Transverse colon (tissue), 4 donors: ENCODE measurements around the gene SCLY. TPM values are rescaled to one million over a fixed set of nuclear protein-coding genes. Genes with fewer than 3 reads are reported as not detected.
"Not testable (repeated sequence)": the region's sequence is repeated elsewhere in the genome, so short reads cannot be mapped to it uniquely, and the experiment has no call there.

ENCODE experiments used
- DNase-seq: peaks from one replicate; pipeline ENCODE4 v3.0.0-alpha.2; 2019
- H3K27ac ChIP-seq, 4 donors: fragments of 200-600 bp; sonication (generic); 2 replicates each; pipeline ENCODE4 v1.5.1; 2016 to 2018; ENCODE audit warnings: inconsistent platforms in 4 of 4
- H3K27me3 ChIP-seq: fragments of 200-600 bp; sonication (generic); 2 replicates; pipeline ENCODE4 v1.5.1; 2017; ENCODE audit warnings: inconsistent platforms
- H3K36me3 ChIP-seq, 4 donors: fragments of 200-600 bp; sonication (generic); 2 replicates each; pipeline ENCODE4 v1.5.1; 2017 to 2019; ENCODE audit warnings: inconsistent platforms in 4 of 4
- H3K4me1 ChIP-seq, 4 donors: fragments of 200-600 bp; sonication (generic); 2 replicates each; pipeline ENCODE4 v1.5.1; 2017 to 2020; ENCODE audit warnings: inconsistent platforms in 4 of 4
- H3K4me3 ChIP-seq, 4 donors: fragments of 200-600 bp; sonication (generic); 1 replicate in 1 of 4; 2 replicates in 3 of 4; pipeline versions ENCODE4 v1.5.1 to v1.6.1; 2017 to 2019; ENCODE audit warnings: inconsistent platforms in 4 of 4
- H3K9me3 ChIP-seq, 2 donors: fragments of 200-600 bp; sonication (generic); 2 replicates each; pipeline ENCODE4 v1.5.1; 2017 to 2019; ENCODE audit warnings: inconsistent platforms in 2 of 2
- CTCF ChIP-seq, 5 experiments: fragments of 200-600 bp in 3 of 5; fragments of 450-650 bp in 2 of 5; sonication (generic) in 3 of 5; IDR thresholded peaks; 1 replicate in 2 of 5; 2 replicates in 3 of 5; pipeline ENCODE4 v1.5.1; 2016 to 2017; ENCODE audit warnings: antibody characterized with exemption in 5 of 5, inconsistent platforms in 3 of 5, mild to moderate bottlenecking in 2 of 5, moderate library complexity in 1 of 5
- EP300 ChIP-seq: sonication (generic); formaldehyde crosslinking; IDR thresholded peaks from one replicate; pipeline ENCODE4 v1.6.1; 2017; ENCODE audit warnings: antibody characterized with exemption, low read depth
- POLR2A ChIP-seq: fragments of 450-650 bp; IDR thresholded peaks from one replicate; pipeline ENCODE4 v1.6.1; 2016; ENCODE audit warnings: antibody characterized with exemption, mild to moderate bottlenecking, moderate library complexity
- POLR2AphosphoS5 ChIP-seq, 3 donors: sonication (generic); formaldehyde crosslinking; IDR thresholded peaks; one replicate each; pipeline ENCODE4 v1.6.1; 2016; ENCODE audit warnings: antibody characterized with exemption in 3 of 3
- whole genome bisulfite sequencing, 2 donors: methylation state at CpG; one replicate each; pipeline ENCODE4 v1.1.5; 2018; ENCODE audit warnings: low coverage in 1 of 2; 5-methylcytosine and 5-hydroxymethylcytosine counted together
- in situ Hi-C, 4 donors: fragments of 200-750 bp; cut with MboI; loops; one replicate each; pipeline versions ENCODE4 v1.15.0 to v1.15.1; 2017; ENCODE audit warnings: low sequenced_read_pairs in 3 of 4, low pct_ligation_motif_present in 1 of 4, low pct_unique_long_range_greater_than_20kb in 1 of 4
- intact Hi-C: fragments of 100-400 bp; cut with DNase I; formaldehyde crosslinking; loops from one replicate; pipeline ENCODE4 v1.15.1; 2023; ENCODE audit warnings: low total_unique reads
- total RNA-seq, 4 donors: library from RNA; depleted of rRNA; stranded (reverse); fragments of >200 nt; gene quantifications; one replicate each; pipeline ENCODE4 v1.1.0, GENCODE V29; 2016

SCLY gene
- total RNA-seq, 4 donors from 2014 or later = 9.4 to 24.3 (median 11.1) TPM

DNA sequence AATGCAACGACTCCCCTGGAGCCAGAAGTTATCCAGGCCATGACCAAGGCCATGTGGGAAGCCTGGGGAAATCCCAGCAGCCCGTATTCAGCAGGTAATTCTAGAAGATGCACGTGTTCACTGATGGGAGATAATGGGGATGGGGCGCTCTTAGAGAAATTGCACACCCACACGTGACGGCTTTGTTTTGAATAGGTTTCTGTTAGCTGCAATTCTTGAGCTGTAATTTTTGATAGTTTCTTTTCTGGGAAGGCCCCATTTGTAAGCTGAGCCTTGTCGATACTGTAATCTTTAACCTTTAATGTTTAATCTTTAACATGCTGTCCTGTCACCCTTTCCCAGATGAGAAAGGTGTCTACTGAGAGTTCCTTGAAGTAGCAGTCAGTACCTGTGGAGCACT, 3.6 kb downstream of the SCLY start:
- in situ Hi-C loops (no loop called here), intact Hi-C loops (loop anchor here (5.0 kb wide), 1 partner anchor 207 kb away; the partner anchor contains the start of gene RAMP1)
- Histone ChIP-seq H3K36me3 (no peaks in the 10 kb centered on the region), H3K4me1 (peaks cover 5 to 21% (median 18%) of the 10 kb centered on the region in 4 donors), H3K27me3 (no peaks in the 10 kb centered on the region), H3K27ac (no peak overlapping the region), H3K4me3 (no peak overlapping the region), H3K9me3 (no peaks in the 10 kb centered on the region)
- no peak for DNase-seq
- TF ChIP-seq POLR2AphosphoS5 (IDR thresholded peaks at IDR 0.05) (no peak), EP300 (no peak), CTCF (IDR thresholded peaks at IDR 0.05) (no peak), POLR2A (no peak)
- WGBS, 2 donors = 51 to 57% methylated on average over 7 of the region's 7 CpGs

GRCh38 chr2:238065071-238065846, 4.5 kb downstream of the SCLY start:
- in situ Hi-C loops = no loop called here
- H3K9me3 ChIP-seq = no peaks in the 10 kb centered on the region
- peaks cover 0 to 6% (median 0%) of the 10 kb centered on the region in 4 donors for H3K36me3 ChIP-seq
- 88 to 92% methylated on average over 16 to 18 of the region's 18 CpGs for WGBS, 2 donors
- no peaks in the 10 kb centered on the region for H3K27me3 ChIP-seq
- intact Hi-C loops = no loop called here
- TF ChIP-seq POLR2A = no peak
- no peak for TF ChIP-seq POLR2AphosphoS5 (IDR thresholded peaks at IDR 0.05)
- TF ChIP-seq CTCF (IDR thresholded peaks at IDR 0.05) = no peak
- no peak for TF ChIP-seq EP300
- H3K4me1 ChIP-seq = peaks cover 5 to 14% (median 10%) of the 10 kb centered on the region in 4 donors
- no peak overlapping the region for H3K27ac ChIP-seq
- DNase-seq = no peak
- H3K4me3 ChIP-seq = no peak overlapping the region

DNA sequence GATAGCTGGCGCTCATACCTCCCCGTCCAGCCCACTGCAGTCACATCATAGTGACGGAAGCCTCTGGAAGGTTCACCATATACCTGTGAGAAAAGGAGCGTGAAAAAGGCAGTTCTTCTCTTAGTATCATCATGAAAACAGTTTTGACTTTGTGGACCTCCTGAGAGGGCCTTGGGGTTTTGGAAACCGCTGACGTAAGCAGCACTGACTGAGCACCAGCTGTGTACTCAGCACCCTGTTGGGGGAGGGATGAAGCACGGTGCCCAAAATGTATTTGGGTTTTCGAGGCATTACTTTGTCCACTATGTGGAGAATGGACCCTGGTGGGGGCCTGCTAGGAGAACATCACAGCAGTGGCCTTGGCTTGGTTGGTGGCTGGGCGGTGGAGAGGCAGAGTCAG, 5.4 kb downstream of the SCLY start:
- Histone ChIP-seq H3K36me3 (peaks cover 0 to 6% (median 0%) of the 10 kb centered on the region in 4 donors), H3K4me1 (peaks cover 5 to 13% (median 9%) of the 10 kb centered on the region in 4 donors), H3K27ac (no peak overlapping the region), H3K27me3 (no peaks in the 10 kb centered on the region), H3K9me3 (no peaks in the 10 kb centered on the region), H3K4me3 (no peak overlapping the region)
- no peak for DNase-seq
- 80 to 88% methylated on average over 4 to 9 of the region's 9 CpGs for WGBS, 2 donors
- intact Hi-C loops = no loop called here
- TF ChIP-seq CTCF (IDR thresholded peaks at IDR 0.05) = no peak
- TF ChIP-seq POLR2A = no peak
- no peak for TF ChIP-seq POLR2AphosphoS5 (IDR thresholded peaks at IDR 0.05)
- in situ Hi-C loops = no loop called here

DNA sequence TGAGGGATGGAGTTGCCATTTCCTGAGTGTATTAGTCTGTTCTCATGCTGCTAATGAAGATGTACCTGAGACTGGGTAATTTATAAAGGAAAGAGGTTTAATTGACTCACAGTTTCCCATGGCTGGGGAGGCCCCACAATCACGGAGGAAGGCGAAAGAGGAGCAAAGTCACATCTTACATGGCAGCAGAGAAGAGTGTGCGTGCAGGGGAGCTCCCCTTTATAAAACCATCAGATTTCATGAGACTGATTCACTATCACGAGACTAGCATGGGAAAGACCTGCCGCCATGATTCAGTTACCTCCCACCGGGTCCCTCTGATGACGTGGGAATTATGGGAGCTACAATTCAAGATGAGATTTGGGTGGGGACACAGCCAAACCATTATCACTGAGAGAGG, 5.9 kb downstream of the SCLY start:
- intact Hi-C loops, H3K9me3 ChIP-seq: not testable (repeated sequence)

DNA sequence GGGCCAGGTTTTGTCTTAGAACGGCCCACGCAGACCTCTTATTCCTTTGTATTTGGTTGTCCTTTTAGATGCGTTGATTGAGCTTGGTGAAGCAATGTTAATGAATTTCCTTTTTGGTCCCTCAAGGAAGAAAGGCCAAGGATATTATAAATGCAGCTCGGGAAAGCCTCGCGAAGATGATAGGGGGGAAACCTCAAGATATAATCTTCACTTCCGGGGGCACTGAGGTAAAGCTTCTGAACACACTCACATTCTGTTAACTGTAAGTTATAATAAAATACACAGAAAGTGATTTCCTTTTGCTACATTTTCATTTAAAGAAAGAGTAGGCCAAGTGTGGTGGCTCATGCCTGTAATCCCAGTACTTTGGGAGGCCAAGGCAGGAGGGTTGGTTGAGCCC, 7.1 kb downstream of the SCLY start:
- no peak for TF ChIP-seq EP300
- no peak for TF ChIP-seq POLR2A
- TF ChIP-seq POLR2AphosphoS5 (IDR thresholded peaks at IDR 0.05) = no peak
- TF ChIP-seq CTCF (IDR thresholded peaks at IDR 0.05) = no peak
- H3K27ac ChIP-seq = no peak overlapping the region

More for the DNA sequence above, 5.9 kb downstream of the SCLY start:
- H3K4me3 ChIP-seq, H3K27ac ChIP-seq, H3K4me1 ChIP-seq, in situ Hi-C loops, DNase-seq, H3K36me3 ChIP-seq, H3K27me3 ChIP-seq: not testable (repeated sequence)
- 90 to 96% methylated on average over 3 to 7 of the region's 7 CpGs for WGBS, 2 donors

More for the DNA sequence above, 7.1 kb downstream of the SCLY start:
- H3K27me3 ChIP-seq = no peaks in the 10 kb centered on the region
- WGBS, 2 donors = 91 to 100% methylated on average over 4 to 7 of the region's 7 CpGs
- peaks cover 0 to 4% (median 0%) of the 10 kb centered on the region in 4 donors for H3K4me1 ChIP-seq
- intact Hi-C loops = no loop called here
- peaks cover 0 to 6% (median 0%) of the 10 kb centered on the region in 4 donors for H3K36me3 ChIP-seq
- no peak overlapping the region for H3K4me3 ChIP-seq
- DNase-seq = no peak
- no peaks in the 10 kb centered on the region for H3K9me3 ChIP-seq
- in situ Hi-C loops = no loop called here
